GM12878 (cell line): ENCODE data around the gene SH2B2. TPM values are rescaled to one million over a fixed set of nuclear protein-coding genes. Genes with fewer than 3 reads are reported as not detected.

Source experiments
- ATAC-seq: fragments of 200-7000 bp; cut with Tn5 transposase; 3 replicates; pipeline ENCODE4 v1.9.1; 2020; ENCODE audit warnings: mild to moderate bottlenecking, moderate library complexity
- BruUV-seq: library from RNA; stranded (reverse); fragments of 400-500 nt; replicated peaks from 2 replicates; lab custom pipeline; 2021; lab: Mats Ljungman, UMichigan
- CTCF ChIA-PET: fragments of 300-600 bp; sonication (Branson Sonifier 250); formaldehyde crosslinking; extraction: SDS; loops from one replicate; lab custom pipeline; 2021; ENCODE audit warnings: inconsistent platforms; lab: Yijun Ruan, JAX
- POLR2A ChIA-PET: fragments of 350-600 bp; formaldehyde crosslinking; extraction: SDS; loops from one replicate; lab custom pipeline; 2021; ENCODE audit warnings: inconsistent platforms; lab: Charles Lee
- RAD21 ChIA-PET: fragments of 300-600 bp; sonication (Branson Sonifier 250); formaldehyde crosslinking; loops from one replicate; lab custom pipeline; 2023; ENCODE audit warnings: antibody characterized with exemption; ENCODE audit not compliant: unreplicated experiment; lab: Charles Lee
- SMC1A ChIA-PET: fragments of 300-600 bp; sonication (Branson Sonifier 250); formaldehyde crosslinking; loops from one replicate; lab custom pipeline; 2023; ENCODE audit not compliant: unreplicated experiment, uncharacterized antibody; lab: Charles Lee
- DNase-seq: peaks from one replicate; pipeline ENCODE4 v3.0.0-alpha.2; 2011; ENCODE audit warnings: low read depth, low spot score
- FAIRE-seq: peaks from 3 replicates; lab custom pipeline; 2011; peaks lifted over from hg19 to GRCh38; lab: Jason Lieb, UNC
- H2AFZ ChIP-seq: 2 replicates; pipeline ENCODE4 v1.6.0; 2011; ENCODE audit warnings: low read depth, low read length, control low read depth; ENCODE audit not compliant: control insufficient read depth
- H3K27ac ChIP-seq: 2 replicates; pipeline ENCODE4 v1.5.1; 2011; ENCODE audit warnings: control low read depth; ENCODE audit not compliant: control insufficient read depth, insufficient read depth
- H3K27me3 ChIP-seq, 2 experiments: replicated peaks in 1 of 2; 2 replicates each; pipeline versions ENCODE4 v1.6.0 to v1.6.1; 2011; ENCODE audit warnings: low read length in 1 of 2; ENCODE audit not compliant: control insufficient read depth in 2 of 2, insufficient read depth in 2 of 2
- H3K36me3 ChIP-seq, 2 experiments: 2 replicates each; pipeline ENCODE4 v1.5.1; 2011; ENCODE audit warnings: low read length in 1 of 2; ENCODE audit not compliant: control insufficient read depth in 2 of 2, insufficient read depth in 2 of 2
- H3K4me1 ChIP-seq: 2 replicates; pipeline ENCODE4 v1.6.1; 2011; ENCODE audit warnings: mild to moderate bottlenecking, low read length, moderate library complexity, mixed read lengths; ENCODE audit not compliant: control insufficient read depth, insufficient read depth
- H3K4me2 ChIP-seq: 2 replicates; pipeline ENCODE4 v1.6.0; 2011; ENCODE audit warnings: control low read depth; ENCODE audit not compliant: control insufficient read depth, insufficient read depth
- H3K4me3 ChIP-seq: fragments of 200-600 bp; sonication (generic); 2 replicates; pipeline ENCODE4 v1.5.1; 2016
- H3K79me2 ChIP-seq: 2 replicates; pipeline ENCODE4 v1.6.0; 2011; ENCODE audit warnings: low read length; ENCODE audit not compliant: control insufficient read depth, insufficient read depth
- H3K9ac ChIP-seq: 2 replicates; pipeline ENCODE4 v1.8.0; 2011; ENCODE audit warnings: low read length, control low read depth, mixed read lengths; ENCODE audit not compliant: control insufficient read depth, insufficient read depth
- H3K9me3 ChIP-seq: replicated peaks from 3 replicates; pipeline ENCODE4 v1.5.1; 2011; ENCODE audit warnings: mild to moderate bottlenecking, low read length; ENCODE audit not compliant: control insufficient read depth, insufficient read depth
- H4K20me1 ChIP-seq: 2 replicates; pipeline ENCODE4 v1.6.0; 2011; ENCODE audit not compliant: control insufficient read depth, insufficient read depth
- CBFB ChIP-seq: IDR thresholded peaks from 2 replicates; pipeline ENCODE4 v1.6.1; 2016; ENCODE audit warnings: antibody characterized with exemption, low read depth
- FOXM1 ChIP-seq: IDR thresholded peaks from 2 replicates; pipeline ENCODE4 v1.6.1; 2012; ENCODE audit warnings: low read depth, mild to moderate bottlenecking, inconsistent platforms, low read length, moderate library complexity
- IRF4 ChIP-seq: IDR thresholded peaks from 2 replicates; pipeline ENCODE4 v1.6.1; 2011; ENCODE audit warnings: low read depth, low read length
- KDM1A ChIP-seq: fragments of 200-600 bp; sonication (generic); IDR thresholded peaks from 2 replicates; pipeline ENCODE4 v1.6.1; 2016; ENCODE audit warnings: borderline replicate concordance
- MYB ChIP-seq: fragments of 150-350 bp; IDR thresholded peaks from 2 replicates; pipeline ENCODE4 v1.6.1; 2014; ENCODE audit warnings: mild to moderate bottlenecking, low read depth, low read length, borderline replicate concordance
- MYC ChIP-seq: IDR thresholded peaks from 2 replicates; pipeline ENCODE4 v1.6.1; 2011; ENCODE audit warnings: mild to moderate bottlenecking, low read length, moderate library complexity, inconsistent platforms; ENCODE audit not compliant: insufficient read depth, insufficient replicate concordance, insufficient read length, severe bottlenecking
- NFYA ChIP-seq: IDR thresholded peaks from 2 replicates; pipeline ENCODE4 v1.6.1; 2011; ENCODE audit warnings: low read depth, mild to moderate bottlenecking, low read length, improper control_type of control experiment, borderline replicate concordance
- PML ChIP-seq: IDR thresholded peaks from 2 replicates; pipeline ENCODE4 v1.6.1; 2012; ENCODE audit warnings: low read length, inconsistent platforms
- RCOR1 ChIP-seq: conservative IDR thresholded peaks from 2 replicates; pipeline ENCODE4 v1.6.1; 2012; ENCODE audit warnings: low read depth, low read length, improper control_type of control experiment
- SIN3A ChIP-seq: IDR thresholded peaks from 2 replicates; pipeline ENCODE4 v1.6.1; 2012; ENCODE audit warnings: low read depth, low read length, improper control_type of control experiment
- SMC3 ChIP-seq: IDR thresholded peaks from 2 replicates; pipeline ENCODE4 v1.6.1; 2011; ENCODE audit warnings: low read length, improper control_type of control experiment, borderline replicate concordance
- SP1 ChIP-seq: IDR thresholded peaks from one replicate; pipeline ENCODE4 v1.6.1; 2011; ENCODE audit warnings: low read depth, low read length
- SRF ChIP-seq, 2 experiments: IDR thresholded peaks; 2 replicates each; pipeline ENCODE4 v1.6.1; 2011; ENCODE audit warnings: low read depth in 2 of 2, low read length in 2 of 2, mild to moderate bottlenecking in 1 of 2, moderate library complexity in 1 of 2
- WGBS: methylation state at CpG from one replicate; pipeline ENCODE4 v1.1.6; 2016; ENCODE audit warnings: low lambda C conversion rate; ENCODE audit not compliant: insufficient replicate concordance, insufficient coverage; ENCODE audit errors: missing lambda C conversion rate; 5-methylcytosine and 5-hydroxymethylcytosine counted together
- in situ Hi-C: fragments of 300-500 bp; cut with MboI; formaldehyde crosslinking; loops from 9 replicates; pipeline ENCODE4 v1.14.3; 2018; ENCODE audit warnings: mixed read lengths
- intact Hi-C: fragments of 100-400 bp; cut with micrococcal nuclease; formaldehyde crosslinking; loops from one replicate; pipeline ENCODE4 v1.14.2; 2022; ENCODE audit not compliant: unreplicated experiment
- polyA plus RNA-seq, 11 experiments: library from polyadenylated mRNA; depleted of rRNA in 4 of 11; unstranded in 6 of 11; stranded (reverse) in 5 of 11; fragments of >200 nt; fragmentation: Nextera tagmentation in 4 of 11; fragmentation: Illumina TruSeq in 1 of 11; extraction: Ambion mirVana in 4 of 11; extraction: Trizol in 1 of 11; gene quantifications; 1 replicate in 1 of 11; 2 replicates in 10 of 11; pipeline versions ENCODE4 v1.2.1 to v1.2.3, GENCODE V29; 2011 to 2016; ENCODE audit warnings: inconsistent platforms in 2 of 11, missing spikeins in 2 of 11, low read depth in 1 of 11
- total RNA-seq, 4 experiments: library from RNA; depleted of rRNA in 3 of 4; stranded (reverse); fragments of >200 nt in 3 of 4; fragmentation: Illumina TruSeq in 1 of 4; extraction: Trizol in 1 of 4; gene quantifications; 2 replicates each; pipeline versions ENCODE4 v1.2.1 to v1.2.3, GENCODE V29; 2013 to 2021
- TF ChIP-seq, protein P1 (sequence below): fragments of 450-650 bp; formaldehyde crosslinking; IDR thresholded peaks from 2 replicates; pipeline ENCODE4 v1.4.0; 2020; ENCODE audit warnings: mild to moderate bottlenecking, moderate library complexity

The SH2B2 gene
- total and polyA plus RNA-seq, 10 of the 15 experiments (the other 5 are each of a cell fraction or from before 2014, with no cell fraction given) = 0.13 to 55.1 (median 7.4) TPM; not detected in 1

DNA sequence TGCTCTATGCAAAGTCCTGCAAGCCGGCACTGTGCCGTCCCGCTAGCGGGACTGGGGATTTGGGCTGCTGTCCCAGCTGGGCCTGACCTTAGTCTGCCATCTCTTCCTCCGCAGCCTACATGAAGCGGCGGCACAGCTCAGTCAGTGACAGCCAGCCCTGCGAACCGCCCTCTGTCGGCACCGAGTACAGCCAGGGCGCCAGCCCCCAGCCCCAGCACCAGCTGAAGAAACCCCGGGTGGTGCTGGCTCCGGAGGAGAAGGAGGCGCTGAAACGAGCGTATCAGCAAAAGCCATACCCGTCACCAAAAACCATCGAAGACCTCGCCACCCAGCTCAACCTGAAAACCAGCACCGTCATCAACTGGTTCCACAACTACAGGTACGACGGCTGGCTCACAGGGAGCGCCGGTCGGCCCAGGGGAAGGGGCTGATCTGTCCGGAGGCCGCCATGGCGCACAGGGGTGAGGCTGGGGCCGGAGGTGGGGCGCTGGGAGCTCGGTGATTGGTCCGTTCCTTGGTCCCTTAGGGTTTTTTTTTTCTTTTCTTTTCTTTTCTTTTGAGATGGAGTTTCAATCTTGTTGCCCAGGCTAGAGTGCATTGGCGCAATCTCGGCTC is 47.4 kb upstream of the SH2B2 start:
- H3K9ac ChIP-seq = no peak overlapping the region

DNA sequence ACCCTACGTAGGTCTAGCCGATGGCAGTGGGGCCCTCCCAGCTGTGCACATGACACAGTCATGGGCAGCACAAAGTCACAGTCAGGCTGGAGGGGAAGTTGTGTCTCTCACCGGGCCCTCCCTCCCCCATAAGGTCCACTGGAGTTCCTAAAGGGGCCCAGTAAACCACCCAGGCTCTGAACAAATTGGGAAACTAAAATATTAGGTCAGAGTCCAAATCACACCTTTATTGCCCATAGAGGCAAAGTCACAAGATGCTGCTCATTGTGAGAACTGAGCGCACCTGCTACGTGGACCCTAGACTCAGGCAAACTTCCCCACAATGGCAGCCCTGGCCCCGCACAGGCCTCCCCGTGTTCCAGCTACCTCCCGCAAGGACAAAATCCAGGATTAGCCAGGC is 45.2 kb upstream of the SH2B2 start:
- H3K4me1 ChIP-seq = peaks cover 8% of the 10 kb centered on the region
- WGBS = 95% methylated on average over 8 of the region's 8 CpGs
- ChIA-PET CTCF (interaction anchor here (1.0 kb wide), 1 partner anchor 300 kb away, joined by 3 read pairs; no protein-coding TSS in a partner anchor), SMC1A (no interaction called here), POLR2A (interaction anchor here (0.6 kb wide), 1 partner anchor 557 kb away, joined by 4 read pairs; no protein-coding TSS in a partner anchor), RAD21 (no interaction called here)
- no peaks in the 10 kb centered on the region for H3K27me3 ChIP-seq
- no peak overlapping the region for H3K27ac ChIP-seq
- H3K36me3 ChIP-seq = peaks cover 0 to 14% of the 10 kb centered on the region in 2 experiments; a peak in 3 of 4 replicates
- no peak overlapping the region for H3K4me2 ChIP-seq
- no peak overlapping the region for H2AFZ ChIP-seq
- DNase-seq (no peak), FAIRE-seq (no peak), ATAC-seq (no peak)
- intact Hi-C loops = no loop called here
- H3K79me2 ChIP-seq = no peaks in the 10 kb centered on the region
- in situ Hi-C loops = no loop called here
- no peaks in the 10 kb centered on the region for H3K9me3 ChIP-seq
- H3K4me3 ChIP-seq = no peak overlapping the region
- H4K20me1 ChIP-seq = no peaks in the 10 kb centered on the region
- no TSS peak for BruUV-seq
- no peak overlapping the region for H3K9ac ChIP-seq
- TF ChIP-seq CBFB (no peak), SMC3 (no peak), SP1 (no peak), MYB (no peak), SRF (IDR thresholded peaks at IDR 0.05; ENCODE audit: low read depth in 2 of 2, low read length in 2 of 2) (no peak), FOXM1 (no peak), SIN3A (no peak), RCOR1 (no peak)
- TF ChIP-seq, protein P1, sequence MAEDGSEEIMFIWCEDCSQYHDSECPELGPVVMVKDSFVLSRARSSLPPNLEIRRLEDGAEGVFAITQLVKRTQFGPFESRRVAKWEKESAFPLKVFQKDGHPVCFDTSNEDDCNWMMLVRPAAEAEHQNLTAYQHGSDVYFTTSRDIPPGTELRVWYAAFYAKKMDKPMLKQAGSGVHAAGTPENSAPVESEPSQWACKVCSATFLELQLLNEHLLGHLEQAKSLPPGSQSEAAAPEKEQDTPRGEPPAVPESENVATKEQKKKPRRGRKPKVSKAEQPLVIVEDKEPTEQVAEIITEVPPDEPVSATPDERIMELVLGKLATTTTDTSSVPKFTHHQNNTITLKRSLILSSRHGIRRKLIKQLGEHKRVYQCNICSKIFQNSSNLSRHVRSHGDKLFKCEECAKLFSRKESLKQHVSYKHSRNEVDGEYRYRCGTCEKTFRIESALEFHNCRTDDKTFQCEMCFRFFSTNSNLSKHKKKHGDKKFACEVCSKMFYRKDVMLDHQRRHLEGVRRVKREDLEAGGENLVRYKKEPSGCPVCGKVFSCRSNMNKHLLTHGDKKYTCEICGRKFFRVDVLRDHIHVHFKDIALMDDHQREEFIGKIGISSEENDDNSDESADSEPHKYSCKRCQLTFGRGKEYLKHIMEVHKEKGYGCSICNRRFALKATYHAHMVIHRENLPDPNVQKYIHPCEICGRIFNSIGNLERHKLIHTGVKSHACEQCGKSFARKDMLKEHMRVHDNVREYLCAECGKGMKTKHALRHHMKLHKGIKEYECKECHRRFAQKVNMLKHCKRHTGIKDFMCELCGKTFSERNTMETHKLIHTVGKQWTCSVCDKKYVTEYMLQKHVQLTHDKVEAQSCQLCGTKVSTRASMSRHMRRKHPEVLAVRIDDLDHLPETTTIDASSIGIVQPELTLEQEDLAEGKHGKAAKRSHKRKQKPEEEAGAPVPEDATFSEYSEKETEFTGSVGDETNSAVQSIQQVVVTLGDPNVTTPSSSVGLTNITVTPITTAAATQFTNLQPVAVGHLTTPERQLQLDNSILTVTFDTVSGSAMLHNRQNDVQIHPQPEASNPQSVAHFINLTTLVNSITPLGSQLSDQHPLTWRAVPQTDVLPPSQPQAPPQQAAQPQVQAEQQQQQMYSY (CRISPR knock-in tag) = no peak

More for the DNA sequence above, 47.4 kb upstream of the SH2B2 start:
- BruUV-seq = no TSS peak
- TF ChIP-seq PML (no peak), KDM1A (no peak), NFYA (no peak), IRF4 (no peak), MYC (no peak)
- no peaks in the 10 kb centered on the region for H4K20me1 ChIP-seq
- SMC1A ChIA-PET = interaction anchor here (1.2 kb wide), 2 partner anchors 15 to 495 kb away, joined by 3 read pairs; no protein-coding TSS in a partner anchor
- WGBS = 96% methylated on average over 31 of the region's 35 CpGs
- H3K4me1 ChIP-seq = peaks cover 8% of the 10 kb centered on the region
- CTCF ChIA-PET = no interaction called here
- no peak for DNase-seq
- H3K27ac ChIP-seq = no peak overlapping the region
- no peaks in the 10 kb centered on the region for H3K9me3 ChIP-seq
- FAIRE-seq = no peak
- H3K4me2 ChIP-seq = no peak overlapping the region
- H3K36me3 ChIP-seq = peaks cover 0 to 19% of the 10 kb centered on the region in 2 experiments; a peak in 3 of 4 replicates
- ATAC-seq = no peak
- no peak overlapping the region for H2AFZ ChIP-seq
- RAD21 ChIA-PET = interaction anchor here (1.7 kb wide), 1 partner anchor 495 kb away, joined by 5 read pairs; no protein-coding TSS in a partner anchor
- H3K4me3 ChIP-seq = no peak overlapping the region
- in situ Hi-C loops (loop anchor here (5.0 kb wide), 1 partner anchor 552 kb away; no protein-coding TSS in a partner anchor), intact Hi-C loops (loop anchor here (5.0 to 10.0 kb wide), 2 partner anchors 305 to 637 kb away; no protein-coding TSS in a partner anchor)
- no peaks in the 10 kb centered on the region for H3K27me3 ChIP-seq
- POLR2A ChIA-PET = interaction anchor here (0.9 kb wide), 1 partner anchor 377 kb away, joined by 3 read pairs; no protein-coding TSS in a partner anchor
- no peaks in the 10 kb centered on the region for H3K79me2 ChIP-seq
